Transverse colon (tissue), 4 donors: Measurements from ENCODE around the gene MSX1. TPM values are rescaled to one million over a fixed set of nuclear protein-coding genes. Genes with fewer than 3 reads are reported as not detected.

ENCODE experiments used
- DNase-seq: peaks from one replicate; pipeline ENCODE4 v3.0.0-alpha.2; 2019
- H3K27ac ChIP-seq, 4 donors: fragments of 200-600 bp; sonication (generic); 2 replicates each; pipeline ENCODE4 v1.5.1; 2016 to 2018; ENCODE audit warnings: inconsistent platforms in 4 of 4
- H3K27me3 ChIP-seq: fragments of 200-600 bp; sonication (generic); 2 replicates; pipeline ENCODE4 v1.5.1; 2017; ENCODE audit warnings: inconsistent platforms
- H3K36me3 ChIP-seq, 4 donors: fragments of 200-600 bp; sonication (generic); 2 replicates each; pipeline ENCODE4 v1.5.1; 2017 to 2019; ENCODE audit warnings: inconsistent platforms in 4 of 4
- H3K4me1 ChIP-seq, 4 donors: fragments of 200-600 bp; sonication (generic); 2 replicates each; pipeline ENCODE4 v1.5.1; 2017 to 2020; ENCODE audit warnings: inconsistent platforms in 4 of 4
- H3K4me3 ChIP-seq, 4 donors: fragments of 200-600 bp; sonication (generic); 1 replicate in 1 of 4; 2 replicates in 3 of 4; pipeline versions ENCODE4 v1.5.1 to v1.6.1; 2017 to 2019; ENCODE audit warnings: inconsistent platforms in 4 of 4
- H3K9me3 ChIP-seq, 2 donors: fragments of 200-600 bp; sonication (generic); 2 replicates each; pipeline ENCODE4 v1.5.1; 2017 to 2019; ENCODE audit warnings: inconsistent platforms in 2 of 2
- EP300 ChIP-seq: sonication (generic); formaldehyde crosslinking; IDR thresholded peaks from one replicate; pipeline ENCODE4 v1.6.1; 2017; ENCODE audit warnings: antibody characterized with exemption, low read depth
- POLR2A ChIP-seq: fragments of 450-650 bp; IDR thresholded peaks from one replicate; pipeline ENCODE4 v1.6.1; 2016; ENCODE audit warnings: antibody characterized with exemption, mild to moderate bottlenecking, moderate library complexity
- POLR2AphosphoS5 ChIP-seq, 3 donors: sonication (generic); formaldehyde crosslinking; IDR thresholded peaks; one replicate each; pipeline ENCODE4 v1.6.1; 2016; ENCODE audit warnings: antibody characterized with exemption in 3 of 3
- WGBS, 2 donors: methylation state at CpG; one replicate each; pipeline ENCODE4 v1.1.5; 2018; ENCODE audit warnings: low coverage in 1 of 2; 5-methylcytosine and 5-hydroxymethylcytosine counted together
- in situ Hi-C, 4 donors: fragments of 200-750 bp; cut with MboI; loops; one replicate each; pipeline versions ENCODE4 v1.15.0 to v1.15.1; 2017; ENCODE audit warnings: low sequenced_read_pairs in 3 of 4, low pct_ligation_motif_present in 1 of 4, low pct_unique_long_range_greater_than_20kb in 1 of 4
- intact Hi-C: fragments of 100-400 bp; cut with DNase I; formaldehyde crosslinking; loops from one replicate; pipeline ENCODE4 v1.15.1; 2023; ENCODE audit warnings: low total_unique reads
- total RNA-seq, 4 donors: library from RNA; depleted of rRNA; stranded (reverse); fragments of >200 nt; gene quantifications; one replicate each; pipeline ENCODE4 v1.1.0, GENCODE V29; 2016
- TF ChIP-seq, protein P1 (sequence below), 5 experiments: fragments of 200-600 bp in 3 of 5; fragments of 450-650 bp in 2 of 5; sonication (generic) in 3 of 5; IDR thresholded peaks; 1 replicate in 2 of 5; 2 replicates in 3 of 5; pipeline ENCODE4 v1.5.1; 2016 to 2017; ENCODE audit warnings: antibody characterized with exemption in 5 of 5, inconsistent platforms in 3 of 5, mild to moderate bottlenecking in 2 of 5, moderate library complexity in 1 of 5

The MSX1 gene
- total RNA-seq, 4 donors from 2014 or later: 0.41 TPM; not detected in 3

DNA sequence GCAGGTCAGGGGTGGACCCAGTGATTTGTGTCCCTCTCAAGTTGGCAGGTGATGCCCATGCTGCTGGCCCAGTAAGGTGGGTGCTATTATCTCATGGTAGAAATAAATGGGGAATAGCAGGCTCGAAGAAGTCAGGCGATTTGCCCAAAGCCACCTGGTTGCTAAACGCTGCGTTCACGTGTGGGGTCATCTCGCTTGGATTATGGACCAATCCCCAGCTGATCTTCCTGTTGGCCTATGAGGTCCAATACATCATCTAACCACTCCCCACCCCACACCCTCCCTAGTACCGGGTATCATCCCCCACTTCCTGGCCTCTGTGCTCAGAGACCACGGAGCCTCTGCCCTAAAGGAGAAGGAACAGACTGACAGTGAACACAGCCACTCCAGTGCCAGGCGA lies 18.3 kb upstream of the MSX1 start:
- intact Hi-C loops: no loop called here

DNA sequence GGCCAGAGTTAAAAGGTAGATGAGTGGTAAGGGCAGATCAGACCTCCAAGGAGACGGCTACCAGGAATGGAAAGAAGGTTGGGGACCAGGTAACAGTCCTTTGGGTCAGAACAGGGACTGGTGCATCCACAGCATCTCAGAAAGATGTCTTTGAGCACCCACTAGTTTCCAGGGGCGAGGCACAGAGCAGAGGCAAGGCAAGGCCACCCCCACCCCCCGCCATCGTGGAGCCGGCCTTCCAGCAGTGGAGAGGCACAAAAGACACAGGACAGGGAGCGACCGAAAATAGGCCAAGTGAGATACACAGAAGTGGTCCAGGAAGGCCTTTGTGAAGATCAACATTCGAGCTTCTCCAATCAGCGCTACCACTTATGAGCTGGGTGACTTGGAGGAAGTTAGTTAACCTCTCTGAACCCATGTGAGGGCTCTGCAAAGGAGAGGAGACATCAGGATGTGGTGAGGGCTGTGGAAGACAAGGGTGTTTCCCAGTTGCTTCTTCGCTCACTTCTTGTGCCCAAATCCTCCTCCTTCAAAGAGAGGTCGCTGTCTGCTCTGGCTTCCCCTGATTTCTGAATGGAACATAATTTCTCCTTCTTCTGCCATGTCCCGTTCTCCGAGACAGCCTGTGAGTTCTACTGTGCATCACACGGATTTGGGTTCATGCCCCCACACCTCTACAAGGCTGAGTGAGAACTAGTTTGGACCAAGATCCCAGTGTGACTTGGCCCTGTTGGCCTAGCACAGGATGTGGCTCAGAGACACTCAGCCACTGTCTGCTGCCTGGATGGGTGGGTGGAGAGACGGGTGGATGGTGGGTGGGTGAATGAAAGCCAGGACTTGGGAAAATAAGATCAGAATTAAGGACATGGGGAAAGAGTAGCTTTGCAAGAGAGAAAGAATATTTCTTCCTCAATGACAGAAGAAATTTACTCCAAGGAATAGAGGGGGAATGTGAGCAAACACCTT lies 16.7 kb upstream of the MSX1 start:
- no peak for DNase-seq
- no peak overlapping the region for H3K27ac ChIP-seq
- TF ChIP-seq POLR2AphosphoS5 (IDR thresholded peaks at IDR 0.05) (no peak), POLR2A (no peak)
- in situ Hi-C loops: no loop called here
- 79 to 86% methylated on average over 6 to 15 of the region's 15 CpGs for WGBS, 2 donors
- no peak overlapping the region for H3K4me3 ChIP-seq
- no peaks in the 10 kb centered on the region for H3K4me1 ChIP-seq
- intact Hi-C loops: no loop called here
- no peaks in the 10 kb centered on the region for H3K36me3 ChIP-seq
- no peaks in the 10 kb centered on the region for H3K9me3 ChIP-seq
- peaks cover 21% of the 10 kb centered on the region for H3K27me3 ChIP-seq

More for the DNA sequence above, 18.3 kb upstream of the MSX1 start:
- Histone ChIP-seq H3K4me3 (no peak overlapping the region), H3K36me3 (no peaks in the 10 kb centered on the region), H3K27ac (no peak overlapping the region), H3K9me3 (no peaks in the 10 kb centered on the region), H3K27me3 (peaks cover 10% of the 10 kb centered on the region), H3K4me1 (no peaks in the 10 kb centered on the region)
- TF ChIP-seq POLR2A (no peak), POLR2AphosphoS5 (IDR thresholded peaks at IDR 0.05) (no peak), EP300 (no peak)
- TF ChIP-seq, protein P1, sequence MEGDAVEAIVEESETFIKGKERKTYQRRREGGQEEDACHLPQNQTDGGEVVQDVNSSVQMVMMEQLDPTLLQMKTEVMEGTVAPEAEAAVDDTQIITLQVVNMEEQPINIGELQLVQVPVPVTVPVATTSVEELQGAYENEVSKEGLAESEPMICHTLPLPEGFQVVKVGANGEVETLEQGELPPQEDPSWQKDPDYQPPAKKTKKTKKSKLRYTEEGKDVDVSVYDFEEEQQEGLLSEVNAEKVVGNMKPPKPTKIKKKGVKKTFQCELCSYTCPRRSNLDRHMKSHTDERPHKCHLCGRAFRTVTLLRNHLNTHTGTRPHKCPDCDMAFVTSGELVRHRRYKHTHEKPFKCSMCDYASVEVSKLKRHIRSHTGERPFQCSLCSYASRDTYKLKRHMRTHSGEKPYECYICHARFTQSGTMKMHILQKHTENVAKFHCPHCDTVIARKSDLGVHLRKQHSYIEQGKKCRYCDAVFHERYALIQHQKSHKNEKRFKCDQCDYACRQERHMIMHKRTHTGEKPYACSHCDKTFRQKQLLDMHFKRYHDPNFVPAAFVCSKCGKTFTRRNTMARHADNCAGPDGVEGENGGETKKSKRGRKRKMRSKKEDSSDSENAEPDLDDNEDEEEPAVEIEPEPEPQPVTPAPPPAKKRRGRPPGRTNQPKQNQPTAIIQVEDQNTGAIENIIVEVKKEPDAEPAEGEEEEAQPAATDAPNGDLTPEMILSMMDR (IDR thresholded peaks at IDR 0.05): no peak
- no peak for DNase-seq
- WGBS, 2 donors: 81% methylated on average over 9 of the region's 9 CpGs; no CpG with 5 or more reads in 1 of the 2 donors
- in situ Hi-C loops: no loop called here

DNA sequence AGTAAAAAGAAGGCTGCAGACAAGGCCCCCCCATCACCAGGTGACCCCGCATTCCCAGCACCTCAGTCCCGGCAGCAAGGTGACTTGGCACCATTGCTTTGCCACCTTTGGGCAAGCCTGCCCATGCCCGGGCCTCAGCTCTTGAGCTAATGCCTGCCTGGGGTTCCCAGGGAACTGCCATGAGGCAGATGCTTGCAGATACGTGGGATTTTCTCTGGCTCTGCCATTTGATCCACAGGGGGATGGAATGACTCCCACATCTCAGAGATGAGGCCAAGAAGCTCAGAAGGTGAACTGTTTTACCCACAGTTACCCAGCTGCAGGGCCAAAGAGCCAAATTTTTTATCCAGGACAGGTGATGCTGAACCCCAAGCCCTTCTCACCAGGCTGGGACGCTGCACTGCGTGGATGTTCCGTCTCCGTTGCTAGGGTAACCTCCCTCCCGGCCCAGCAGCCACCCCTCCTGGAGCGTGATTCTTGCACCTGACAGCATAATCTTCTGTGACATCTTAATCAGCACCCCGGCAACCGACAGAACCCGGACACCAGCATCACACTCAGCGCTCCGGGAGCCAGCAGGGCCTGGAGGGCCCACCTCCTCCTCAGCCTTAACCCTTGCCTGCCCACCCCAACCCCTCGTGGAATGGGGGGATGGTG lies 15.7 kb upstream of the MSX1 start:
- in situ Hi-C loops: no loop called here
- DNase-seq: no peak

DNA sequence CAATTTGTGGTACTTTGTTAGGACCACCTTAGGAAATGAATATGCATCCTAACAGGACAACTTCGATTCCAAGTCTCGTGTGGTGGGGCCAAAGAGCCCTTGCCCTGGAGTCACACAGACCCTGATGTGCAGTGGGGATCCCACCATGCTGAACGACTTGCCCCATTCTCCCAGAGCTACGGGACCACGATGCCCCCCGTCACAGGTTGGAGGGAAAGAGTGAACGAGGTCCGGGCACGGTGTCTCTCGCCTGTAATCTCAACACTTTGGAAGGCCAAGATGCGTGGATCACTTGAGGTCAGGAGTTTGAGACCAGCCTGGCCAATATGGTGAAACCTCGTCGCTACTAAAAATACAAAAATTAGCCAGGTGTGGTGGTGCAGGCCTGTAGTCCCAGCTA lies 14.4 kb upstream of the MSX1 start:
- peaks cover 33% of the 10 kb centered on the region for H3K27me3 ChIP-seq
- WGBS, 2 donors: 81% methylated on average over 13 of the region's 13 CpGs; no CpG with 5 or more reads in 1 of the 2 donors

More for the DNA sequence above, 15.7 kb upstream of the MSX1 start:
- H3K9me3 ChIP-seq: no peaks in the 10 kb centered on the region
- TF ChIP-seq, protein P1 (IDR thresholded peaks at IDR 0.05): no peak
- no peak for TF ChIP-seq POLR2AphosphoS5 (IDR thresholded peaks at IDR 0.05)
- TF ChIP-seq EP300: no peak
- no peak for TF ChIP-seq POLR2A
- H3K4me3 ChIP-seq: no peak overlapping the region
- peaks cover 23% of the 10 kb centered on the region for H3K27me3 ChIP-seq
- H3K4me1 ChIP-seq: no peaks in the 10 kb centered on the region
- H3K36me3 ChIP-seq: no peaks in the 10 kb centered on the region
- no peak overlapping the region for H3K27ac ChIP-seq
- intact Hi-C loops: no loop called here
- 30% methylated on average over 15 of the region's 16 CpGs; no CpG with 5 or more reads in 1 of the 2 donors for WGBS, 2 donors

More for the DNA sequence above, 14.4 kb upstream of the MSX1 start:
- Histone ChIP-seq H3K9me3 (no peaks in the 10 kb centered on the region), H3K27ac (no peak overlapping the region), H3K4me3 (no peak overlapping the region), H3K36me3 (no peaks in the 10 kb centered on the region), H3K4me1 (no peaks in the 10 kb centered on the region)
- no peak for DNase-seq
- TF ChIP-seq EP300 (no peak), POLR2A (no peak), POLR2AphosphoS5 (IDR thresholded peaks at IDR 0.05) (no peak)
- TF ChIP-seq, protein P1 (IDR thresholded peaks at IDR 0.05): no peak
- in situ Hi-C loops (no loop called here), intact Hi-C loops (no loop called here)
